GM23248 (cell line): ENCODE data around the gene OLFML2B.

ENCODE experiments used
- EZH2 ChIP-seq: fragments of 200-600 bp; sonication (generic); IDR thresholded peaks from 2 replicates; pipeline ENCODE4 v1.6.1; 2018; ENCODE audit warnings: antibody characterized with exemption, mild to moderate bottlenecking; ENCODE audit not compliant: insufficient read depth, poor library complexity, severe bottlenecking
- EZH2phosphoT487 ChIP-seq: fragments of 200-600 bp; sonication (generic); IDR thresholded peaks from 2 replicates; pipeline ENCODE4 v1.6.1; 2018; ENCODE audit warnings: antibody characterized with exemption, moderate library complexity, mild to moderate bottlenecking, low read depth; ENCODE audit not compliant: insufficient read depth

GRCh38 chr1:161978011-161978790 is 45.5 kb downstream of the OLFML2B start:
- no peak for TF ChIP-seq EZH2
- no peak for TF ChIP-seq EZH2phosphoT487
